ENCODE measurements around the gene NCOA7. TPM values are rescaled to one million over a fixed set of nuclear protein-coding genes. Genes with fewer than 3 reads are reported as not detected.
"Not testable (repeated sequence)": the region's sequence is repeated elsewhere in the genome, so short reads cannot be mapped to it uniquely, and the experiment has no call there.

Gene NCOA7
- total RNA-seq, 1 experiment from 2014 or later = 40.2 TPM

DNA sequence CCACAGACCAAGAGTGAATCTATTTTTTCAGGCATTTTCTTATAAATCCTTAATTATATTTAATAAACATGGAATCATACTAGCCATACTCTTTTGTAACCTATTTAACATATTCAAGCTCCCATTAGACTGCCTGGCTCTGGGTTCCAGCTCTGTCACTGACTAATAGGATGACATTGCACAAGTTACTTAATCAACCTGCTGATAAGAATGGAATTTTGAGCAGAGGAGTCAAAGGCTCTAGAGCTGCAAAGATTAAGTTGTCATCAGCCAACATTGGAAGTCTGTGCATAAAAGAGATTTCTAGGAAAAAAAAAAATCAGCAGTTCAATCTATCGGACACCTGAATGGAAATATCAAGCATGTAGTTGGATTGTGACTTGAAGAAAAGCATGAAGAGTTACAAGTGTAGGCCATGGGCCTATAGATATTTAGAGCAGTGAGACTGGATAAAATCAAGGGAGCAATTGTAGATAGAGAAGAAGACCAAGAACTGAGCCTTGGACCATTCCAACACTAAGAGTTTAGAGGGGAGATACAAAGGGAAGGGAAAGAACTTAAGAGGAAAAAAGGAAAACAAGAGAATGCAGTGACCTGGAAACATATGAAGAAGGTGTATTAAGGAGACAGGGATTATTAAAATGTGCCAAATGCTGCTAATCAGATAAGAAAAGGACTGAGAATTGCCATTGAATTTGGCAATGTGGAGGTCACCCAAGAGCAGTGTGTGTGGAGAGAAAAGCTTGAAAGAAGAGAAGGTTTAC, 154.8 kb downstream of the NCOA7 start:
- peak; percentile 72 for DNase-seq (ENCODE audit: low read depth)

DNA sequence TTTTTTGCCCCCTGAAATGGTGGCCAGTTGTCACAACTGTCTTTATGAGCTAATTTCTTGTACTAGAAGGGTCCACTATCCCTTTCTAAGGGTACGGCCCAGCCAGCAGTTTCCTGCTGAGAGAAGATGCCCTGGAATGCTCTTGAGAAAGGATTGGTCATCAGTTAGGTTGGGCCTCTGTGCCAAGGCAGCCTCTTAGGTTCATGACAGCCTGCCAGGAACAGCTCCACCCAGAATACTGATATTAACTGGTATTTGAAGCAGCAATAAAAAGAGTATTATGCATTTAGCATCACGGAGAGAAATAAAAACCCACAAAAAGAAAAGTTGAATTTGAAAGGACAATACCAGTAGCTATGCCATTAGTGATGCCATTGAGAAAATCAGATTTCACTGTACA, 156.9 kb downstream of the NCOA7 start:
- peak; percentile 82 for DNase-seq (ENCODE audit: low read depth)

DNA sequence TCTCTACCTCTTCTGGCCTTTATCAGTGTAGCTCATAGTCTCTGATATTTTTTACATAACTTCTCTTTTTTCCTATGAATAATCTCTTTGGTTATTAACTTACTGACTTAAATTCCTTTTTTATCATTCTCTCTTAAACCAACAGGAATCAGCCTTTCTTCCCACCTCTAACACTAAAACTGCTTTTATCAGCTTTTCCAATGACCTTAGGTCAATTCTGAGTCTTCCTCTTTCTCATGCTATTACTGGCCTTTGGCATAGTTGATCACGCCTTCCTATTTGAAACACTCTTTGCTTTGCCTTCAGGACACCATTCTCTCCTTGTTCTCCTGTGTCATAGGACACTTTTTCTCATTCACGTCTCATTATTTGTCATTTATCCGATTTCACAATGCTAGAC, 157.7 kb downstream of the NCOA7 start:
- no peak for DNase-seq (ENCODE audit: low read depth)

DNA sequence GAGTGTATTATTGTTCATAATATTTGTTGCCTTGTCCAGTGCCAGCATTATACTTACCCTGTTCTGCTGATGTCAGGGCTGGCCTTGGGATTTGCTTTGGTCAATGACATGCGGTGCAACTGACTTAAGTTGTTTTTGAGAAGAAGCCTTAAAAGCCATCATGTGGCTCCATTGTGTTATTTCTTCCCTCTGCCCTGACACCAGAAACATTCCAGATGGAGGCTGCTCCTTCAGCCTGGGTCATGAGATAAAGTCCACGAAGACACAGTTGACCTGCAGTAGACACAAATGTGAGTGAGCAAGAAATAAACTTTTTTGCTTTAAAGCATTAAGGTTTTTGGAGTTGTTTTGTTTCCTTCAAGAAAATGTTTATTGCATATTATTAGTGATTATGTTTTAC, 158.3 kb downstream of the NCOA7 start:
- no peak for DNase-seq (ENCODE audit: low read depth)

DNA sequence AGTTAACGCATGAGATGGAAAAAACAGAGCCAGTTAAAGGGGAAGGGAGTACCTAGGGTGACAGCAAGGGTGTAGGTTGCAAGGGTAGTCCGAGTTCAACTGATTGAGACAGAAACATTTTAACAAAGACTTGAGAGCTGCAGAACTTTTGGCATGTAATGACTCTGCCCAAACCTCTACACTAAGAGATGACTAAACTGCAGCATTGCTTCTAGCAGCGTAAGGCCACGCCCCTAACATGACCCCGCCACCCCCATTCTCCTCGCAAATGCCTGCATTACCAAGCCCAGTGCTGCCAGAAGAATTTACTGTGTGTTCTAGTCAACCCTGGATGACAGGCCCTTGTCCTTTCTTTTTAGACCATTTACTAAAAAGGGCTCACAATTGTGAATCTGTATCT, 159.5 kb downstream of the NCOA7 start:
- peak; percentile 73 for DNase-seq (ENCODE audit: low read depth)

DNA sequence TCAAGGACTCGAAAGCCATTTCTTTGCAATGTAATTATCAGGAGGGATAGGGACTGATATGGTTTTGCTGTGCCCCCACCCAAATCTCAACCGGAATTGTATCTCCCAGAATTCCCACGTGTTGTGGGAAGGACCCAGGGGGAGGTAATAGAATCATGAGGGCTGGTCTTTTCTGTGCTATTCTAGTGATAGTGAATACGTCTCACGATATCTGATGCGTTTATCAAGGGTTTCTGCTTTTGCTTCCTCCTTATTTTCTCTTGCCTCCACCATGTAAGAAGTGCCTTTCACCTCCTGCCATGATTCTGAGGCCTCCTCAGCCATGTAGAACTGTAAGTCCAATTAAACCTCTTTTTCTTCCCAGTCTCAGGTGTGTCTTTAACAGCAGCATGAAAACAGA, 160.0 kb downstream of the NCOA7 start:
- not testable (repeated sequence) for DNase-seq (ENCODE audit: low read depth)

DNA sequence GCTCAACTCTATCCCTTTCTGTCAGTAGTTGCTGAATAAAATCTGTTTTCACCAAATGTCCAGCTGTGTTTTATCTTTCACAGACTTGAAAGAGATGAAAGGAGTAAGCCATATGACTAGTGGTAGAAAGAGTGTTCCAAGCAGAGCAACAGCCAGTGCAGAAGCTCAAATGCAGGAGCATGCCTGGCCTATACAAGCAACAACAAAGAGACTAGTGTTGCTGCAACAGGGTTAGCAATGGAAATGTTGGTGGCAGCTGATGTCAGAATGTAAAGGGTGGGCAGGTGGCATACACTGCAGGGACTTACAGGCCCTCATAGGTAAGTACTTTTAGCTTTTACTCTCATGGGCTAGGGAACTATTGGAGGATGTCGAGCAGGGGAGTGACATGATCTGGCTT, 160.6 kb downstream of the NCOA7 start:
- DNase-seq (ENCODE audit: low read depth) = no peak

DNA sequence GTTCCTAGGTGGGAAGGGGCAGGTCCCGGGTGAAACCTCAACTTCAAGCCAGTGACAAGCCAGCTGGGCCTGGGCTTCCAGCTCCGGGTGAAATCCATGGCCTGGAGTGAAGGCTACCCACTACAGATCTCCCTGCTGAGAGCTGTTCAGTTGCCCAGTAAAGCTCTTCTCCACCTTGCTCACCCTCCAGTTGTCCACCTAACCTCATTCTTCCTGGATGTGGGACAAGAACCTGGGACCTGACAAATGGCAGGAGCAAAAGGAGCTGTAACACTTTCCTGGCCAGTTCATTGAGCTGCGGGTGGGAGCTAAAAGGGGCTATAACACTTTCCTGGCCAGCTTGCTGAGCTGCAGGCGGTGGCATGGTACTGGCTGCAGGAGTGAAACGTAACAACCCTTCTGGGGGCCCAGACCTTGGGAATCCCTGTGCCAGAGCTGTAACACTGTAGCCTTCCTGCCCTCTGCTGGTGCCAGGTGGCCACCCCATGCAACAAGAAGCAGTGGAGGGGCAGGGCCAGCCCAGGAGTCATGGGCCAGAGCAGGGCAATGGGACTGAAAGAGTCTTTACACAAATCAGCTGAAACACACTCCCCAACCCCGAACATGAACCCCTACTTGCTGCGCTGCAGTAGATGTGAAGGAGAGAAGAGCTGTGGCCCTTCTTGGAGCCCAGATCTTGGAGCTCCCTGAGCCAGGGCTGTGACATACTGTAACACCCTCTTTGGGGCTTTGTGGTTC, 162.2 kb downstream of the NCOA7 start:
- DNase-seq (ENCODE audit: low read depth) = peak; percentile 58

DNA sequence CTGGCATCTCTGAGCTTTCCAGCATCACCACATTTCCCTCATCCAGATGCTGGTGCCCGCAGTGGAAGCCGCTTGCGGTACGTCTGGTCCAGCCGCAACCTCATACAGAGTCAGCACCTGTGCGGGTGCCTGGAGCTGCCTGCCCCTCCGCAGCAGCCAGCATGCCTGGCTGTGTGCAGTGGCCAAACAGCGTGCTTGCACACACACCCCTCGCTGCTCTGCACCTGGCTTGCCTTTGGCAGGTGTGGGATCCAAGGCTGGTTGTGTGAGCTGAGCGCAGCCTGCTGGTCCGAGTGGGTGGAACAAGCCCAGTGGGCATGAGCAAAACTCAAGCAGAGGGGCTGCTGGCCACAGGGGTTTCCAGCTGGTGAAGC, 162.7 kb downstream of the NCOA7 start:
- peak; percentile 22 for DNase-seq (ENCODE audit: low read depth)

DNA sequence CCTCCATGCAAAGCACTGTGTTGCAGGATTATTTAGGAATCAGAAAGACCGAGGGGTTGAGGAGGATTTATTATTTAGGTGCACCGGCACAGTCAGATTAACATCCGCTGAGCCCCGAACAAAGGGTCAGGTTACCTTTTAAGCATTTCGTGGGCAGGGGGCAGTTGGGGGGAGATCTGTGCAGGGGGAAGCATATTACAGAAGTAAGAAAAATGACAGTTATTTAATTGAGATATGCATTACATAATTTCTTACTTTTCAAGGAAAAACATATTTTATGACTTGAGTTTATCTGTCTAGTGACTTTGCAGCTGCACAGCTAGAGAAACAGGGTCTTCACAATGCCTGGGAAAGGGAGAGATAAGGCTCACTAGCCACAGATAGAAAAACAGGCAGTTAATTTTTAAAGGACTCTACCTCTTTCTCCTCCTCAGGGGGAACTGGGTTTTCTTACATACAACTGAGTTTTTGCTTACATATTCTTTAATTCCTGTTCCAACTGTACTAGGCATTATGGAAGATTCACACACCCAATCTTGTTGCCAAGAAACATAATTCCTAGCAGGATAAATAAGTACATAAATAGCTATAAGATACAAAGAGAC, 164.1 kb downstream of the NCOA7 start:
- no peak for DNase-seq (ENCODE audit: low read depth)

DNA sequence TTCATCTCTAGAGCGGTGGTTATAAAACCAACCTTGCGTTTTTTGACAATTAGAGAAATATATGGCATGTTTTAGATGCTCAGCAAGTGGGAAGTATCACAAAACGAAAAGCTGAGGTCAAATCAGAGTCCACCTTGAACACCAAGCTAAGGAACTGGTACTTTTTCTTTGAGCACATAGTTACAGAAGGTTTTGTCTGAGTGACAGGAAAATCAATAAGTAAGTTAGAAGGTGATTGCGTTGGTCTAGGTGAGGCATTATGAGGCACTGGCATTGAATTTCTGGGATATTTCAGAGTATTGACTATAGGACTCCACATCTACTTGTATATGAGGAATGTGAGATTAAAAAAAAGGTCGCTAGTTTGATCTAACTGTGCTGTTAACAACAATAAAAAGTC, 165.2 kb downstream of the NCOA7 start:
- no peak for DNase-seq (ENCODE audit: low read depth)

DNA sequence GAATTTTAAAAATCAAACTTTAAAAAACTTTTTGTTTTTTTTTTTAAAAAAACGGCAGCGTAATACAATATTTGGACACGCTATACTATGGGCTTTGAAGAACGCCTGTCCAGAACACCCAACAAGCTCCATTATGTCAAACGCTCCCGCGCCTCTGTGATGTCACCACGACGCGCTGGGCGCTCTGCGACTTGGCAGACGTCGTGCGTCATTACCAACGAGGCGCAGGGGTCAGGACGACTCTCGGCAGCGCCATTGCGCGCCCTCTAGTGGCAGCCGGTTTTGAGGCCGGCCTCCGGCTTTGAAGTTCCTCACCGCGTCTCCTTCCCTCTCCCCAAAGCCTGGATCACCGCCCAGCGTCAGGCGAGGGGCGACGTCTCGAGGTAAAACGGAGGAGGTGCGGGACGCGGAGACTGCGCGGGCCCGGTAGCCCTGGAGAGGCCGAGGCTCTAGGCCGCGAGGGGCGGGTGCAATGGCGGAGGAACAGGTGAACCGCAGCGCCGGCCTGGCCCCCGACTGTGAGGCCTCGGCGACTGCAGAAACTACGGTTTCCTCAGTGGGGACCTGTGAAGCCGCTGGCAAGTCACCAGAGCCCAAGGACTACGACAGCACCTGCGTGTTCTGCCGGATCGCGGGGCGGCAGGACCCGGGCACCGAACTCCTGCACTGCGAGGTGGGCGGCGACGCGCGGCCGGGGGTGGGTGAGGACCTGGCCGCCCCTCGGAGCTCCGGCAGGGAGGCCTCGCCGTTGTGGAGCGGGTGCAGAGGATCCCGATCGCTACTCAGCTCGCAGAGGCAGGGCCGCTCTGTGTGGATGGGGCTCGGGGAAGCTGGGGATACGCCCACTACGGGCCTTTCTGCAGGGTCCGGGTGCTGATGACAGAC, 166.0 kb downstream of the NCOA7 start, which contains the start of gene HINT3:
HINT3 (plus strand) TSS at position 265 of the 885 bp plus-strand sequence; CDS start at position 473, 208 bp downstream.
- peak; percentile 98 for DNase-seq (ENCODE audit: low read depth)

DNA sequence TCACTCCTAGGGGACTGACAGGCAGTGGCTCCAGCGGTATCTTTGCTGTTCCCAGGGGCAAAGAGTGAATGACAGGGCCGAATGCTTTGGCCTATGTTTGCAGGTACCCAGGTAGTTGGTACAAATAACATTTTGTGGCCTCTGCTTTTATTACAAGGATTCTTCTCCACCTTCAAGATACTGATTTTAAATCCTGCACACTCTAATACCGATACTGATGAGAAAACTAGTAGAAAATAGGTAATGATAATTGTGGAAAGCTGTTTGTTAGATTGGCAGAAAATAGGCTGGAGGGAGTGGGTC, 166.6 kb downstream of the NCOA7 start:
- no peak for DNase-seq (ENCODE audit: low read depth)

DNA sequence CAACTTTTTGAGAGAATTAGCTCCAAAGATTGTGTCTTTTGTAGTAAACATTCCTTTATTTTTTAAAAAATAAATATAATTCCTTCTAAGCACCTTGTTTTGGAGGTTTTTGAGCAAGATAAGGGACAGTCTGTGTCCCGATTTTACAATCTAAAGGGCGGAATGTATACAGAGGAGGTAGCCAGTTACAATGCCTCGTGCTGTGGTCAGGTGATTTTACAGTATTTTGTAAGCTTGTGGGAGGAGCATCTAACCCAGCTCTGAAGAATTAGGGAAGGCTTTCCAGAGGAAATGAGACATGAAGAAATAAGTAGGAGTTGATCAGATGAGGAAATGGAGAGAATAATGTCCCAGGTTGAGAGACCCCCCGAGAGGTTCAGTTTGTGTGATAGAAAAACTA, 167.1 kb downstream of the NCOA7 start:
- DNase-seq (ENCODE audit: low read depth) = peak; percentile 50

DNA sequence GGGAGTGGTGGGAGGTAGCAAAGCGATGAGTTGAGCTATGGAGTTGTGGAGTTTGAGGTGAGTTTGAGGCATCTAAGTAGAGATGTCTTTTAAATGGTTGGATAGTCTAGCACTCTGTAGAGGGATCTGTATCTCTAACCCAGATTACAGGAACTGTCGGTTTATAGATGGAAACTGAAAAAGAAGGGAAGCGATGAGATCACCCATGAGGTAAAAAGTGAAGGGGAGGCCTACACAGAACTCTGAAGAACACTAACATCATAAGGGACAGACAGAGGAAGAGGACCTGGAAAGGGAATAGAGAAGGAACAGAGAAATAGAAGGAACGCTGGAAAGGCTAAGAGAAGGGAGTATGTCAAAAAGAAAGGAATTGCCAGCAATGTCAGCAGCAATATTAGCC, 168.3 kb downstream of the NCOA7 start:
- no peak for DNase-seq (ENCODE audit: low read depth)

DNA sequence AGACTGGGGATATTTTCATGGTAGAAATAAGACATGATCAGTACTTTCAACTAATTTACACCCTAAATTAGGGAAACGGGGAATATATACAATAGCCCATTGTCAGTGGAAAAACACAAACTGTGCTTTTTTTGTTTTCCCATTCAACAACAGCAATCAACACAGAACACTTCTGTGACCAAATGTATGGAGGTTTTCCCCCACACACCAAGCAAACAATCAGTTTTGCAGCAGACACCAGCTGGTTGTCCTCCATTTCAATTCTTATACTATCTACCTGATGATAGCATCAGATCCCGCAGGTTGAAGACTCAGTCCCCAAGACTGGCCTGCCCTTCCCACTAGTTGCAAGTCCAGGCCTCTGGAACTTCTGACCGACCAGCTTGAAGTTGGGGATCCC, 170.4 kb downstream of the NCOA7 start:
- no peak for DNase-seq (ENCODE audit: low read depth)

DNA sequence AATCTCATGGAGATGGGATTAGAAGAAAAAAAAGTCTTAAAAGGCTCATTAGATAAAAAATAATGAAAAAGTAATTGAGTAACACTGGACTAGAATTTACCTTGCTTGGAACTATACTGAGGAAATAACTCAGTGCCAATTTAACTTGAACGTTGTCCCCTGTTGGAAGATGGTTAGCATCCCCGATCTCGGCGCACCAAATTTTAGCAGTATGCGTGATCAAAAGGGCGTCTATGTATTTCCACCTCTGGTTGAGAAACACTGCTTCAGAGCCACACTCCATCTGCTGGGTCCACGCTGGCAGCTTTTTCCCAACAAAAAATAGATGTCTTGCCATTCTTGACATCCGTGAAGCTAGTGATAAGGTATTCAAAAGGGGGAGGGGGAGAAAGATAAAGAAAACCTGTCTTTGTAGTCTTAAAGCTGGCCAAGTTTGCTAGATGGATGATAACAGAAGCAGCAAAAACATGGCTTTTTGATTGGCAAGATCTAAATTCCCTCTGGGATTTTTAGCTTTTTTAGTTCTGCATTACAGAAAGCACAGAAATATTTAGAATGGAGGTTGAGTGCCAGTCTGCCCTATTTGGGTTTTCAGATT, 172.2 kb downstream of the NCOA7 start:
- DNase-seq (ENCODE audit: low read depth) = no peak

DNA sequence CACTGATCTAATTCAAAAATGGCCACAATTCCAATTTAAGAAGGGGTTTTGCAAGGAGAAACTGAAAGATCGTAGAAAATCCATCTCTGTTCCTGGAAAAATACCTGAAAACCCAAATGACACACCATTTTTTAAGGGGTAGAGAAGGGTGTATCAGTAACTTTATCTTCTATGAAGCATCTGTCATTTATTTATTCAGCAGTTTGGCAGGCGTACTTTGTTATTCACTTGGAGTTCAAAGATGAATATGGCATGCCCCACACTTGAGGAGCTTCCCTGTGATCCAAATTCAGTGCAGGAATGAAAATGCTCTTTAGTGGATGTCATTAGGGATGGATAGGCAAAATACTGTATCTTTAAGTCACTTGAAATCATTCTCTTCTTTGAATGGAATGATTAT, 173.1 kb downstream of the NCOA7 start:
- DNase-seq (ENCODE audit: low read depth) = no peak

DNA sequence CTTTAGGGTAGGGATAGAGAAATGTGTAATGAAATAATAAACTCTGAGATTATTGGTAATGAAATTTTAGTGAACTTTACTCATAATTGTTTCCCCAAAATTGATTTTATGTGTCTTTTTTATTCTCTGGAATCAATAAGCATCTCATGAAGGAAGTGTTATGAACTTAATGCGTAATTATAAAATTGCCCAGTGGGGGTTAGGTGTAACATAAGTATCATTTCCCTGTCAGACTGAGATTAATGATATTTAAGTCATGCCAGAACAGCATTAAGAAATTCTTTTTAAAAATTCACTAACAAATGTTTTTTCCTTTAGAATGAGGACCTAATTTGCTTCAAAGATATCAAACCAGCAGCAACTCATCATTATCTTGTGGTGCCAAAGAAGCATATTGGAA, 175.8 kb downstream of the NCOA7 start:
- no peak for DNase-seq (ENCODE audit: low read depth)

DNA sequence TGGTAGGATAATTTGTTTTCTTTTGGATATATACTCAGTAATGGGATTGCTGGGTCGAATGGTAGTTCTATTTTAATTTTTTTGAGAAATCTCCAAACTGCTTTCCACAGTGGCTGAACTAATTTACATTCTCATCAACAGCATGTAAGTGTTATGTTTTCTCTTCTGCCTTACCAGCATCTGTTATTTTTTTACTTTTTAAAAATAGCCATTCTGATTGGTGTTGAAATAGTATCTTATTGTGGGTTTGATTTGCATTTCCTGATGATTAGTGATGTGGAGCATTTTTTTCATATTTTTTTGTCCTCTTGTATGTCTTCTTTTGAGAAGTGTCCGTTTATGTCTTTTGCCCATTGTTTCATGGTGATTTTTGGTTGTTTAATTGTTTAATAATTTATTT, 177.7 kb downstream of the NCOA7 start:
- no peak for DNase-seq (ENCODE audit: low read depth)

DNA sequence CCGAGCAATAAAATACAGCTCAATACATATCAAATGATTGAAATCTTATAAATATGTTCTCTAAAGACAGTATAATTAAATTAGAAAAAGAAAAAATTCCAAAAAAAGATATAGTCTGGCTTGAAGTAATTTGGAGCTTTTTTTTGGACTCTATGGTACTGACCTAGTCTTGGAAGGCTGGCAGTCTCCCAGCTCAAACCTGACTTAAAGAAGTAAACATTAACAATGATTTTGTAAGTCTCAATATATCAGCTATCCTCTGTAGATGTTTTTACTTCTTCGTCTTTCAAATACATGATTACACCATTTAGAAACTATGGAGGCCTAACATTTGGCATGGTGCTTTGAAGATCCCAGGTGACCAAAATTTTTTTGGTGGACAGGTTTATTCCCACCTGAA, 180.0 kb downstream of the NCOA7 start:
- DNase-seq (ENCODE audit: low read depth) = no peak

DNA sequence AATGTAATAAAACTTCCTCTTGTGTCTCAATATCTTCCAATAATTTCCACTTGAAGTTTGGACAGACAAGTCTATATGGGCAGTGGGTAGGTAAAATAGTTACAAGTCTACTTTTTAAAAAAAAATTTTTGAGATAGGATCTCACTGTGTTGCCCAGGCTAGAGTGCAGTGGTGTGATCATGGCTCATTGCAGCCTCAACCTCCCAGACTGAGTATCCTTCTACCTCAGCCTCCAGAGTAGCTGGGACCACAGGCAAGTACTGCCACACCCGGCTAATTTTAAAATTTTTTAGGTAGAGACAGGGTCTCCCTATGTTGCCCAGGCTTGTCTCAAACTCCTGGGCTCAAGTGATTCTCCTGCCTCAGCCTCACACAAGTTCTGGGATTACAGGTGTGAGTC, 181.7 kb downstream of the NCOA7 start:
- not testable (repeated sequence) for DNase-seq (ENCODE audit: low read depth)

Data from Daoy (cell line).